CD4-positive, alpha-beta T cell treated with Interleukin-21 for 1 hour (primary cell): ENCODE results near the gene SRMS.
A peak's percentile ranks its signal among the peaks of the same experiment; 100 is the strongest.

Source experiments
- DNase-seq: peaks from one replicate; pipeline ENCODE4 v3.0.0-alpha.2; 2020

SRMS gene

DNA sequence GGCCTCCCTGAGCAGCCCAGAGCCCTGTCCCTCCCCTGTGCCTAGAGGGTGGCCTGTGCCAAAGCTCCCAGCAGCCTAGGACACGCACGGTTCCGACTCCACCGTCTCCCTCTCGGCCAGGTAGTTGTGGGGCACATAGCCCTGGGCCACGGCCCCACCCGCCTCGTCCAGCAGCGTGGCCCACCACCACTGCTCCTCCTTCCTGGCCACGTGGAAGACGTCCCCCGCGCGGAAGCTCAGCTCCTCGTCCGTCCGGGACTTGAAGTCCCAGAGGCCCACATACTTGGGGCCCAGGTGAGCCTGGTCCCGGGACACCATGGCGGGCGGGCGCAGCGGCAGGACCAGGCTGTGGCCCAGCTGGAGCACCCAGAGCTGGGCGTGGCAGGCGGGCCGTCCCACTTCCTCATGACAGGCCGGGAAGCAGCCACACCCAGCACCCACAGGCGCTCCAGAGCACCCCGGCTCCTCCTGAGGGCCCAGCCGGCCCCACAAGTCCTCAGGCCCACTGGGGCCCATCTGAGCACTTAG is 10.5 kb downstream of the SRMS start, which contains the start of gene PTK6:
Gene PTK6 (minus strand): TSS at position 380 of the 528 bp plus-strand sequence. CDS start 62 bp downstream, at position 318.
- DNase-seq, result peak; percentile 24

GRCh38 chr20:63536241-63536977 is 11.1 kb downstream of the SRMS start:
- no peak for DNase-seq

DNA sequence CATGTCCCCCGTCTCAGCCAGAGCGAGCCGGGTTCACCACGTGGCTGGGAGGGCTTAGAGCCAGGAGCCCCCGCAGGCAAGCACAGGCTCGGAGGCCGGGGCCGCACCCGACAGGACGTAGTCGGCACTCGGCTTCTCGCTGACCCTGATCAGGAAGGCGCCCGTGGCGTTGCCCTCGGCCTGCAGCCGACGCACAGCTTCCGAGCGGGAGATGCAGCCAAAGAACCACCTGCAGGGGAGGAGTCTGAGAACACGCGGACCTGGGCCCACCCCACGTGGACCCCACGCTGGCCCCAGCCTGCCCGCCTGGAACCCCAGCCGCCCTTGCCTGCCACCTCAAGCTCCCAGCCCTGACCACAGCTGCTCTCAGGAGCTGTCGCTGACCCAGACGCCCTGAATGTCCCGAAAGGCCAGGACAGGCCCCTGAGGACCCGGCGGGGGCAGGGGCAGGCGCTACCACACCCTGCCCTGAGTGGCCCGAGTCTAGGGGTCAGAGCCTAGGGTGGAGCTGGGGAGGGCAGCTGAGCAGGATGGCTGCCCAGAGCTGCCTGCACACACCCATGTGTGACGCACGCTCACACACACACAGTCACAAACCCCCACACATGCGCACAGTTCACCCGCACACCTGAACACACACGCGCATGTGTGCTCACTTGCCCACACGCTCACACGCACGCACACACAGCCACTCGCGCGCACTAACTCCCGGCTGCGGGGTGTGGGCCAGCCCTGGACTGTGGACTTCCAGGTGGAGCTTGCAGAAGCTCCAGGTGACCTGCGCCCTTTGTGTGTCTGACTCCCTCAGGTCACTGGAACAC is 12.5 kb downstream of the SRMS start:
- no peak for DNase-seq

DNA sequence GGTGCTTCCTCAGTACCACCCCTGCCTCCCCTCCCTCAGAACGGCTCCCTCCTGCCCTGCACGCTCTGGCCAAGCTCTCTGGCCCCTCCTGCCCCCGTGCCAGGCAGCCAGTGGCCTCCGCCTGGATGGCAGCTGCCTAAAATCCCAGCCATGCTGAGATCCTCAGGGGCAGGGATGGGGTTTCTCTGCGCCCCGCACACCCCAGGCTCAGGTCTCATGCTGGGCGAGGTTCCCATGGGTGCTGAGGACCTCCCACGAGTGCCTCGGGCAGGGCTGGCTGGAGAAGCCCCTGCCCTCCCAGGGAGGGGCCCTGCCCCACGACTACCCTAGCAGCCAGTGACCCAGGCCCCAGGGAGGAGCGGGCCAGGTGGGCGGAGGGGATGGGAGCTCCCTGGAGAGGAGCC is 13.1 kb downstream of the SRMS start:
- no peak for DNase-seq

DNA sequence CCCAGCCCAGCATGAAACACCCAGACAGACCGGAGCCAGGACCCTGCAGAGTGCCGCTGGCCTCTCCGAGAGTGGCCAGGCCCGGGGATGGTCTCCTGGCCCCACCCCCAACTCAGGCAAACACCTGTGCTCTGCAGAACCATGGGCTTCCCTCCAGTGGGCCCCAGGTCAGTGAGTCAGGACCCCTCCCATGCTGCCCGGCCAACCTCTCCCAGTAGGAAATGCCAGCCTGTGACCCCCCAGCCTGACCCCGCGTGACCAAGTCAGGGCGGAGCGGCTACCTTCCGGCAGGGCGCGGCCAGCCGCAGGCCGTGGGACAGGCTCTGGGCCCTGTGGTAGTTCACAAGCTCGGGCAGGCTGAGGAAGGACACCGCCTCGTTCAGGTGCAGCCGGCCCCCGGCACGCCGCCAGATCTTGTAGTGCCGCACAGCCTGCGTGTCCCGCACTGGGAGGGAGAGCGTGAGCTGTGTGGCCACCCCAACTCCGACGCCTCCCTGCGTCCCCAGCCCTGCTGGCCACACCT is 13.6 kb downstream of the SRMS start:
- no peak for DNase-seq

- DNase-seq, result no peak
Observed at GRCh38 chr20:63533388-63533787, 14.2 kb downstream of the SRMS start.

DNA sequence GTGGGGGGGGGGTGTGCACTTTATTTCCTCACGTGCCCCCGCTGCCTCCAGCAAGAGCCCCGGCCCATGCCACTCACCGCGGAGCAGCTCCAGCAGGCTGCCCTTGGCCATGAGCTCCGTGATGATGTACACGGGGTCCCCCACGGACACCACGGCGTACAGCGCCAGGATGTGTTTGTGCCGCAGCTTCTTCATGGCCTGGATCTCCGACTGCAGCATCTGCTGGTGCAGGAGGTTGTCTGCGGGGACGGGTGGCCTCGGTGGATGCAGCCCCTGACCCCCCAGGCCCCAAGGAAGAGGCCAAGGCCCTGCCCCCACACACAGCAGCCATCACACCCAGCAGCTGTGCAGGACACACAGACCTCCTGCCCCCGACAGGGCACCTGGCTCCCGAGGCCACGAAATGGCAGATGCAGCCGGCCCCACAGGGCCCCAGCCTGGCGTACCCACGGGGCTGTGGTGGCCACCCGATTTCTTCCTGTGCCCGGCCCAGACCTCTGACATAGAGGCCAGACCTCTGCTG is 15.0 kb downstream of the SRMS start:
- DNase-seq, result no peak

DNA sequence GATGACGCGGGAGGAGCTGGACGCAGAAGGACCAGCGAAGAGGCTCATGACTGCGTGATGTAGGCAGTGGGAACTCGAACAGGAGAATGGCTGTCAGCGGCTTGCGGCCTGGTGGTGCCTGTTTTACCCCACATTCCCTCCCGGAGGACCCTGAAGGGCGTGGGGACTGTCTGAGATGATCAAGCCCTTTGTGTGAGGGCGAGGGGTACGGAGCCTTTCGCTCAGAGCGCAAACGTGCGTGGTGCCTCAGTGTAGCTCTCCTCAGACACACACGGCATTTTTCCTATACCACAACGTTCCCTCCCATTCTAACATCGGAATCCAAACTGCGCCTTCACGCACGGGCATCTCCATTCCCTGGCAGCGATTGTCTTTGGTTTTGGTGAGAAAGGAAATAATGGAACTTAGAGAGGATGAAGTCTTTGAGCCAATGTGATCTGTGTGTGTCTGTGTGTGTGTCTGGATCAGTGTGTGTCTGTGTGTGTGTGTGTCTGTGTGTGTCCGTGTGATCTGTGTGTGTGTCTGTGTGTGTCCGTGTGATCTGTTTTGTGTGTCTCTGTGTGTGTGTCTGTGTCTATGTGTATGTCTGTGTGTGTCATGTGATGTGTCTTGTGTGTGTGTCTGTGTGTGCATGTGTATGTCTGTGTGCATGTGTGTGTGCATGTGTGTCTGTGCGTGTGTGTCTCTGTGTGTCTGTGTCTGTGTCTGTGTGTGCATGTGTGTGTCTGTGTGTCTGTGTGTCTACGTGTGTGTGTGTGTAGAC is 15.7 kb downstream of the SRMS start:
- DNase-seq, result no peak

GRCh38 chr20:63530788-63531160 is 16.8 kb downstream of the SRMS start:
- DNase-seq, result no peak

- no peak for DNase-seq
Observed at GRCh38 chr20:63529861-63530787, 17.4 kb downstream of the SRMS start.

- no peak for DNase-seq
Observed at GRCh38 chr20:63529180-63529860, 18.2 kb downstream of the SRMS start.

- no peak for DNase-seq
Observed at GRCh38 chr20:63527184-63527583, 20.4 kb downstream of the SRMS start.

- no peak for DNase-seq
Observed at GRCh38 chr20:63525971-63526370, 21.6 kb downstream of the SRMS start.

- DNase-seq, result no peak
Observed at GRCh38 chr20:63525185-63525584, 22.4 kb downstream of the SRMS start.

DNA sequence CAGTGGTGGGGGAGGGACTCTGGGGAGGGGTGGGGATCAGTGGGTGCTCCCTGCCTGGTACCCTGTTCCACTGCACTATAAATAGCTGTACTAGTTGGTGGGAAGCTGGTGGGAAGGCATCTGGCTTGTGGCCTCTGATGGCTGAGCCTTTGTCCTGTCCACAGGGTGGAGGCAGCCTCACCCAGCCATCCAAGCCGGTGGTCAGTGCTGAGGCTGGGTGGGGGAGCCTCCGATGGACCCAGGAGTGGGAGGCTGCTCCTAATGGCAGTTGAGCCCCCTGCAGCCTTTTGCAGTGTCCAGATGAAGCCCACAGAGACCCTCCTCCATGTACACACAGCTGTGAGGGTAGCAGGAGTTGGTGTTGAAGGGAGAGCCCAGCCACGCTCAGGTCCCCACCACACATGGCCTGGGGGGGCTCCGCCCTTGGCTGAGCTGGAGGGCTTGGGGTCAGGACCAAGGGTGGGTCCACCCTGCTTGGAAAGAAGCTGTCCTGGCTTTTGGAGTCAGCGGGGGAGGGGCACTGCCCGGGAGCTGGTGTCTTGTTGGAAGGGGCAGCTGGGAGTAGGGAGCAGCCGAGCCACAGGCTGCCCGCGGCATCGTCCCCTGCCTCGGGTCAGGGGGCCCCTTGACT is 24.5 kb downstream of the SRMS start:
- no peak for DNase-seq

GRCh38 chr20:63522091-63522868 is 25.3 kb downstream of the SRMS start:
- DNase-seq, result no peak

DNA sequence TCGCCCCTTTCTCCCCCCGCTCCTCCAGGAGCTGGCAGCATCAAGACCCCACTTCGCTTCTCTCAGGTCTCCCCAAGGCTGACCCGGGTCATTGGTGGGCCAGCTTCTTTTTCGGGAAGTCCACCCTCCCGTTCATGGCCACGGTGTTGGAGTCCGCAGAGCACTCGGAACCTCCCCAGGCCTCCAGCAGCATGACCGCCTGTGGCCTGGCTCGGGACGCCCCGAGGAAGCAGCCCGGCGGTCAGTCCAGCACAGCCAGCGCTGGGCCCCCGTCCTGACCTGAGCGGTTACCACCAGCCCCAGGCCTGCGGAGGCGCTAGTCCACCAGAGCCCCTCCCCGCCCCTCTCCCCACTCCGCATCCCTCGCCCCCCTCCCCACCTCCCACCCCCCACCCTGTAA is 25.9 kb downstream of the SRMS start:
- no peak for DNase-seq

- peak; percentile 68 for DNase-seq
Observed at GRCh38 chr20:63520934-63521601, 26.5 kb downstream of the SRMS start.

DNA sequence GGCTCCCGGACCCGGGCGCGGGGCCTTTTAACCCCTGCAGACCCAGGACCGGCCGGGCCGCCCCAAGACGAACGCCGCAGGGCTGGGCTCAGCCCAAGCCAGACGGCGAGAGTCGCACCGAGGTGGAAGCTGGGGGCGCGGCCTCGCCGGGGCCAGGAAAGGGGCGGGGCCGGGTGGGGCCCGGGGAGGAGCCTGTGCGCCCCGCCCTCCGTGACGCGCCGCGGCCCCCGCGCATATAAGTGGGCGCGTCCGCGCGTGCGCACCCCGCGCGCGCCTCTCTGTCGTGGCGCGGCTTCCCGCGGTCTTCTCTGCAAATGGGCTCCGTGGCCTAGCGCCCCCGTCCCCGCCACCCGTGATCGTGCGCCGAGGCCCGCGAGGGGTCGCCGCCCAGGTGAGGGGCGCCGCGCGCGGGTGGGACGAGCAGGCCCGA is 27.0 kb downstream of the SRMS start, which contains the start of gene PPDPF:
Gene PPDPF (plus strand): TSS at position 262 of the 430 bp plus-strand sequence. CDS start 544 bp downstream, outside the sequence.
- DNase-seq, result peak; percentile 85
